Stimulated activated CD4-positive, alpha-beta T cell treated with anti-CD3 and anti-CD28 coated beads, Interleukin-4, amount 100 ng/mL, for 48 hours (primary cell): ENCODE results near the gene ATP13A4.

ENCODE experiments used
- DNase-seq, 2 donors: peaks; one replicate each; pipeline ENCODE4 v3.0.0-alpha.2; 2020; ENCODE audit warnings: low read depth in 2 of 2

The ATP13A4 gene

GRCh38 chr3:193499136-193499770, 55.4 kb downstream of the ATP13A4 start:
- DNase-seq = no peak

DNA sequence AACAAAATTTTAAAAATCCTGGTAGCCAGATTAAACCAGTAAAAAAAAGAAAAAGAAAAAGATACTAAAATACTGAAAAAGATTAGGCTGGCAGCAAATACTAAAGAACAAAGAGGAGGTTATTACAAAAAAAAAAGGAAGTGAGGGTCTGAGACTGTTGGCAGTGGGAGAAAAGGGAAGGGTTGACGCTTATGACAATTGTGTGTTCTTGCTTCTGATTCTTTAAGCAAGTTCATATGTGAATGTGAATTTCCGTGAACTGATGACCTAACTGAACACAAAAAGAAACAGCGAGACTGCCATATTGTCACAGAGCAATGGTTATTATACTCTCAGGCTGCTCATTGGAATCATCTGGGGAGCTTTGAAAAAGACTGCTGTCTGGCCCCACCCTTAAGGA, 56.5 kb downstream of the ATP13A4 start:
- no peak for DNase-seq

GRCh38 chr3:193496658-193497057, 58.0 kb downstream of the ATP13A4 start:
- DNase-seq = no peak

DNA sequence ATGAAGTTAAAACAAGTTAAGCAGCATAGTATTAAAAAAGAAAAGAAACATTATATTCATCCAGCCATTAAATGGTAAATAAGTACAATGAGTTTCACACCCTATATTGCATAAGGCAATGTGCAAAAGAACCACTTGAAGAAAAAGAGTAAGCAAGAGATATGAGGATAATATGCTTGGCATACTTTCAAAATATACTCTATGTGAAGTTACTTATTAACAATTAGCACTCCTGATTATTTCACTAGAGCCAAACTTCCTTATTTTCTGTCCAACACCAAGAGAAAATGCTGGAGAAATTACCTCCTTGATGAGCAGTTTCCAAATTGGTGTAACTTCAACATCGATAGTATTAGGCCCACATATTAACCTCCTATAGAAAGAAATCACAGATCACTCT, 63.7 kb downstream of the ATP13A4 start:
- no peak for DNase-seq

DNA sequence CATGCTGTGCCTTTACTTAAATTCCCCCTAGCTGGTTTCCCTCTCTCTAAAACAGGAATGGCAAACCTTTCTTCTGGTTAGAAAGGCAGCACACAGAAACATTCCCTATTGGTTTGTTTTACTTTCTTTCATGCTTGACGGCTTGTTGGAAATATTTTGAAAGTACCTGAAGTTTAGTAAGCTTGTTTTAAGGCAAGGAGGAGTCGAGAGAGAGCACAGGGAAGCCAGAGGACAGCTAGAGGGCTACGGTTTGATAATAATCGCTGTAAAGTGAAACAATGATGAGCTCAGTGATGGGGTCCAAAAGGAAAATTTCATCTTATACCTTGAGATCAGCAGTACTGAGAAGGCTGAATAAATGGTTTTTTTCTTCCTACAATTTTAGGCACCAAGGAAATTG, 64.1 kb downstream of the ATP13A4 start:
- no peak for DNase-seq

DNA sequence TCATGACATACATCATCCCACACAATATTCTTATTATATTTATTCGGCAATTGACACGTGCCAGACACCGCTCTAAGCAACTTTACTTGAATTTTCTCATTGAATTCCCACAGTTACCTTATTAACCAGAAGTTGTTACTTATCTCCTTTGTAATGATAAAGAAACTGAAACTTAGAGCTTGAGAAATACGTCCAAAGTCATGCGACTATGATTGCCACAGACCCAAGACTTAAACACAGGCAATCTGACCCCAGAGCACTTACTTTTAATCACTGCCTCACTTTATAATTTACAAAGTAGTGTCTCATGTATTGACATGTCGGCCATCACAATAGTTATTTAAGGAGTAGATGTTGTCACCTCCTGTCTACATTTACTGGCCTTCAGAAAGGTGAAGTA, 64.7 kb downstream of the ATP13A4 start:
- no peak for DNase-seq

DNA sequence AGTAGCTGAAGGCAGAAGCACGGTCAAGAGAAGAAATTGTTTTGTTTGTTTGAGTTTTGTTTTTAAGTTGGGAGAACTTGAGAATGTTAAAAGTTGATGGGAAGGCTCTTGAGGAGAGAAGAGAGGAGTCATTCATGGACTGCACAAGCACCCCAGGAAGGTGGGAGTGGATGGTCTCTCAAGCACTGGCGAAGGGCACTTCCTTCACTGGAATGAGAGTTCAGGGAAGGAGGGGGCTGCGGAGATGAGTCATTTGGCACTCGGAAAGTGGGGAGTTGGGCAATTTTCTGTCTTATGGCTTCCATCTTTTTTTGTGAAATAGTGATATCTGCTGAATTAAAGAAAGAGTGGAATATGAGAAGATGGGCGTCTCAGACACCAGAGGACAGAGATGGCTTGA, 66.0 kb downstream of the ATP13A4 start:
- DNase-seq = no peak

GRCh38 chr3:193483988-193484539, 70.6 kb downstream of the ATP13A4 start:
- DNase-seq = no peak

GRCh38 chr3:193481436-193481835, 73.3 kb downstream of the ATP13A4 start:
- DNase-seq = no peak

- DNase-seq = no peak
Measured at GRCh38 chr3:193474446-193474845, 80.2 kb downstream of the ATP13A4 start.

GRCh38 chr3:193470710-193471109, 84.0 kb downstream of the ATP13A4 start:
- DNase-seq = no peak

- no peak for DNase-seq
Measured at GRCh38 chr3:193465992-193466608, 88.6 kb downstream of the ATP13A4 start.

- DNase-seq = no peak
Measured at GRCh38 chr3:193464889-193465288, 89.8 kb downstream of the ATP13A4 start.

DNA sequence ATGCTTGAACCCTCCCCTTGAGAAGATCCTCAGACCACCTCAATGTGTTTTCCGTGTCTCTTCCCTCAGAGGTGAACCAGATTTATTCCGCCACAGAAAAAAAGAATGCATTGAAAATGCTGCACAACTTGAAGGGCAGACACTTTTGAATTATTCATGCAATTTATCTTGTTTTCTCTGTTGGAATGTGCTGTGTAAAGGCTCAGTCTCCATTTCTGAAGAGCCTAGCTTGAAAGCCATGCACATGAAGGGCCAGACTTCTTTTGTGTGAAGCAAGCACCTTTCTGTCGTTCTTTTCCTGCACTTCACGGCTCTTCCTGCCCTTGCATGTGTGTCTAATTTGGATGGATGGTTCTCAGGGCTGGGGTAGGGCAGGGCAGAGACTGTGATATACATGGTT, 97.2 kb downstream of the ATP13A4 start:
- no peak for DNase-seq

DNA sequence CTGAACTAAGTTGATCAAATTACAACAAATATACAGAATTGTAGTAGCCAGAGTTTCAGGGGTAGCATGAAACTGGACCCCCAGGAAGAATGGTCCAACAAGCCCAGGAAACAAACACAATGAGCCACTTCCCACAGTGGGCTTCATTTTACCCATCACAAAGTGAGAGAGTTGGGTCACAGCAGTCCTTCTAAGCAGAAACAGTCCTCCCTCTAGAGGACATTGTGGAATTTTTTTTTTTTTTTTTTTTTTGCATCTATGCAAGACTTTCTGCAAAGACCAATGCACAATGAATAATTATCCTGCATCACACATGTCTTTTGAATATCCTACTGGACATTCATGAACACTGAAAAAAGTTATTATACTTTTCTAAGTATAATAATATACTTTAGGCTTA, 102.4 kb downstream of the ATP13A4 start:
- DNase-seq = no peak

- no peak for DNase-seq
Measured at GRCh38 chr3:193451902-193452301, 102.8 kb downstream of the ATP13A4 start.

DNA sequence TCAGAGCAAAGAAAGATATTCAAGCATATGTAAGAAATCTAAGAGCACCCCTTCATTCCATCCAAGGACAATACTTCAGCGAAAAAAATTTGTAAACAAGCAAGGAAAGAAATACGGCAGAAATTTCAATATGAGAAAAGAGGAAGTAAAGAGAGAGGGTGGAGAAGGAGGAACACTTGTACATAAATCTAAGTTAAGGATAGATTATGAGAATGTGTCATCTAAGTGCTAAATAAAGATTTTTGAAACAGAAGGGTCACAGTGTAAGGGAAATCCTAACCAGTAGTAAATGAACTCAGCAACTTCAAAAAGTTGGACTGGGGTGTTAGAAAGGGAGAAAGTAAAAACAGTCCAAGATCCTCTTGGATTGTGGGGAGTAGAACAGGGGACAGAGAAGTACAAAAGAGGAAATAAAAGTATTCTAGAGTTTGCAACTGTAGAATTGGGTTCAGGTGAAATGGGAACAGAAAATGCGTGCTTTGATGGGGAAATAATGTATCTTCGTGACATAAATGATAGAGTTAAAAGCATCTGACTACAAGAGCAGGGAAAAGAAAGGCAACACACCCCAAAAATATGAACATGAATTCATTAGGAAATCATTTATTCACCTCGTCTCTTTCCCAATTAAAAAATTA, 107.6 kb downstream of the ATP13A4 start:
- no peak for DNase-seq

DNA sequence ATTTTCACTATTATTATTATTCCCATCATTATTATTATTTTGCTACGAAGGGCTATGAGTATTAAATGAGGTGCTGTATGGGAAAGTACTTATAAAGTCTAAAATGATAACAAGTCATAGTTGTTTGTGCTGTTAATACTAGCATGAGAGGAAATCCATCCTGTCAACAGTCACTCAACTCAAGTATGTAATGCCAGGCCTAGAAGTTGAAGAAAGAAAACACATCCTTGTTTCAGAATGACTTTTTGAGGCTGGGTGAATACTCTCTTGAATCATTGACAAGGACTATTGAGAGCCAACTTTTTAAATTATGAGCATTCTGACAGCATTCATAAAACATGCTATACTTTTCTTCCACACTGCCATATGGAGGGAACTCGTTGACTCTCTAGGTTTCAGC, 115.3 kb downstream of the ATP13A4 start:
- DNase-seq = no peak

DNA sequence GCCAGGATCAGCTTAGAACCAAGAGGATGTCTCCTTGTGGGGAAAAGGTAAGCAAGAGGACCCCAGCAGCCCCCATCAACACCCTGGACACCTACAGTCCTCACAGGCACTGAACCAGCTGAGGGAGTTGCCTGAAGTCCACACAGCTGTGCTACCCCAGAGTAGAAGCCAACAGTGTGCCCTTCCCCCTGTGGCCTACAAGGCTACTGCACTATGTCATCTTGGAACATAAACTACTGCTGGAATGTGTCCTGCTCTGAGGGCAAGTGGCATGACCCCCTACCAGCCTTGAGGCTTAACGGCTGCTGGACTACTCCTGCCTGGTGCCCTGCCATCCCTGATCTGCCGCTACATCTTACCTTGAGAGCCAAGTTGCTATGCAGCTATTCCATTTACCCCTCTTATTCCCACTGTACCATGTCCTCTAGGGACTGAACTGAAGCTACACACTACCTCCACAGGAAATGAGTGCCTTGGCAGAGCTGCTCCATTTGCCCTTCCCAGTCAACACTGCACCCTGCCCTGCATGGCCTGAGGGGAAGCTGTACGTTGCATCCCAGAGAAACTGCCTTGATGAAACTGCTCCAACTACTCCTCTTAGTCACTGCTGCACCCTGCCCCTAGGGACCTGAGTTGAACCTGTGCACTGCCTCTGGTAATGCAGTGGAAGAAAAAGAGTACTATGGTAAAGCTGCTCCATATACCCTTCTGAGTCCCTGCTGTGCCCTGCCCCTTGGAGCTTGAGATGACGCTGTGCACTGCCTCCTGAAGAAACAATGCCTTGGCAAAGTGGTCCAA, 135.9 kb downstream of the ATP13A4 start:
- DNase-seq = no peak

- no peak for DNase-seq
Measured at GRCh38 chr3:193416629-193417028, 138.1 kb downstream of the ATP13A4 start.

- DNase-seq = no peak
Measured at GRCh38 chr3:193407688-193408087, 147.0 kb downstream of the ATP13A4 start.

GRCh38 chr3:193407112-193407511, 147.6 kb downstream of the ATP13A4 start:
- no peak for DNase-seq
